GM21717 (cell line): ENCODE data around the gene CTSE.
"Not testable (repeated sequence)": the region's sequence is repeated elsewhere in the genome, so short reads cannot be mapped to it uniquely, and the experiment has no call there.

Experiments
- ATAC-seq: cut with Tn5 transposase; IDR thresholded peaks from one replicate; pipeline ENCODE4 v1.9.1; 2021; ENCODE audit warnings: mild to moderate bottlenecking, moderate library complexity; ENCODE audit not compliant: unreplicated experiment

The CTSE gene

DNA sequence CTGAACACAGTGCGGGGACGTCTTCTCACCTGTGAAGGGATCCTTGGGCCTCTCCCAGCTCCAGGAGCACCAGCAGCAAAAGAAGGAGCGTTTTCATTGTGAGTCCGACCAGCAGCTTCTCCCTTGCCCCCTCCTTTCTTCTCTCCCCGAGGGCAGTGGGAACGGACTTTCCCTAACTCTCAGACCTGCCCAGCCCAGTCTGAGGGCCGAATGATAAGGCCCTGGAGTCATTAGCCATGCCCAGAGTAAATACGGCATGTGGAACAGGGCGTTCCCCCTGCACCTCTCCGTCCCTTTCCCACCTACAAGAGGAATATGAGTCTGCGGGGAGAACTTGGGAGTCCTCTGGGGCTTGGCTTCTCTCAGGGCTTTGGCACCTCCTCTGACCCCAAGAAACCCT lies at the start of gene CTSE:
Gene CTSE (minus strand): TSS at position 201 of the 400 bp plus-strand sequence. CDS start 104 bp downstream, at position 97.
- ATAC-seq = no peak

DNA sequence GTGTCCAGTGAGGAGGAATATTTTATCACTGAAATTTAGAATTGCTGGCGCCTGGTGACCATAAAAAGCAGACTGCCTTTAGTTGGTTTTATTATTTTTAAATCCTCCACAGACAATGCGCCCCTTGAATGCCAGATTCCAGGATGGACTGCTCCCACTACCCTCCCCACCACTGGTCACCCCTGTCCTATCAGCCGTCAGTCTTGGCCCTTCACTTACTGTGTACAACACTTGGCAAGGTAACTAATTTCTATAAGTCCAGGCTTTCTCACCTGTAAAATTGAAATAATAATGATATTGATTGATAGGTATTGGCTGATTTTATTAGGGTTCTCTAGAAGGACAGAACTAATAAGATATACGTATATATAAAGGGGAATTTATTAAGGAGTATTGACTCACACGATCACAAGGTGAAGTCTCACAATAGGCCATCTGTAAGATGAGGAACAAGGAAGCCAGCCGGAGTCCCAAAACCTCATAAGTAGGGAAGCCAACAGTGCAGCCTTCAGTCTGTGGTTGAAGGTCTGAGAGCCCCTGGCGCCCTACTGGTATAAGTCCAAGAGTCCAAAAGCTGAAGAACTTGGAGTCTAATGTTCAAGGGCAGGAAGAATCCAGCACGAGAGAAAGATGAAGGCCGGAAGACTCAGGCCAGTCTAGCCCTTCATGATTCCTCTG lies 47.1 kb upstream of the CTSE start:
- no peak for ATAC-seq

DNA sequence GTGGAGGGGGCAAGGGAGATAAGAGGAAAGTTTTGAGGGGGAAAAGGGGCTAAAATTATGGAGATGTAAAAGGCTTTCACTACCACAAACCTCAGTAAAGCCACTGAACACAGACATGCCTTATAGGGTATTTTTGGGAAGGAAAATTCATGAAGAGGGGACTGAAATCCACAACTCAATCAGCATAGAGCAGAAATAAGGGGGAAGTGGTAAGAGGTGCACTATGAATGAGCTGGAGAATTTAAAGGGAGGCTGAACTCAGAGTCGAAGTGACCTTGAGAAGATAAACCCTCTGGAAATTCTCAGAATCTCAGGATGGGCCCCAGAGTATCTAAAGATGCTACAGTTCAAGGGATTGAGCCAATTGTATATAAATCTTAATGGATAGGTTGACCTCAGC lies 44.6 kb upstream of the CTSE start:
- ATAC-seq = no peak

DNA sequence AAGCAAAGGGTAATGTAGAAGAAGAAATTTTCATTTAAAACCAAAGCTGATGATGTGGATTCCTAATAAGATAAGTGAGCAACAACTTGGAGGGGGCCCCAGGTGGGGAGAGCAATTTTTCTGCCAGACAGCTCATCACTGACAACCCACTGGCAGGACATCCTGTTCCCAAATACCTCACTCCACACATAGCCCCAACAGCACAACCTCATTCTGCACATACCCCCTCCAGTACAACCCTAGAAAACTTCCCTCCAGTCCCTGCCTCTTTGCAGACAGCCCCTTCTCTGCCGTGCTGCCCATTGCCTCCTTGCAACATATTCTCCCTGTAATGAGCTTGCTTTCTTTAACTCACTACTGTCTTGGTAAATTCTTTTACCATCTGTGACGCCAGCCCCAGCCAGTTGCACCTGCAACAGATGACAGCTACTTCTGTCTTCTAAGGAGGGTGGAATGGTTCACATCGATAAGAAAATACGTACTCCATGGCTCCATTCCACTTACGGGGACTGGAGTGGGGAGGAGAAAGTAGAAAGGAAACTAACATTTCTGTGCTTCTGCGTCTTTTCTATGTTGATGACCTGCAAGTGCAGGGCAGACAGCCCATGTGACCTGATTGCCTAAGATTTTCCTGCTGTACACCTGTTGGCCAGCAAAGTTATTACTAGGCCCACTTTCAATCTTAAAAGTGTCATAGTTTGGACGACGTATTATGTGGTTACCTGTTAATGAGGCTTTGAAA lies 44.0 kb upstream of the CTSE start:
- no peak for ATAC-seq

DNA sequence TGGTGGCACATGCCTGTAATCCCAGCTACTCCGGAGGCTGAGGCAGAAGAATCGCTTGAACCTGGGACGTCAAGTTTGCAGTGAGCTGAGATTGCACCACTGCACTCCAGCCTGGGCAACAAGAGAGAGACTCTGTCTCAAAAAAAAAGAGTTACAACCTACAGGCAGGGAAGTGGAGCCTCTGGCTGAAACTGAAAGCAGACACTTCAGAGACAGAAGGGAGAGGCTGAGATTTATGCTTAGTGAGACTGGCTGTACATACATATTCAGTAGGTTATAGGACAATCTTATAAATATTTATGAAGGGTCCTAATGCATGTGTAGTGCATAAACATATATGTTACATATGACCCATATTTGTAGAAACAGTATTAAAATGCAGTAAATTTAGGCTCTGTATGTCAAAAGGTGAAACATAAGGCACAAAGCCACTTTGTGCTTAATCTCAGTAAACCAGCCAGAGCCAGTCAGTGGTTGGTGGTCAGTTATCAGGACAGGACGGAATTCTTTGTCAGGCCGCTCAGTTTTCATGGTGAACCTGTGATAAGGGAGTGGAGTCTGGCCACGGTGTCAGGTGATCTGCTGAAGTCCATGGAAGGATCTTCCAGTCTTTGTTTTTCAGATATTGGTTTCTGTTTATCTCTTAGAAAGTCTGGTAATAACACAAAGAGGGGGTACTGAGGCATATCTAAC lies 42.9 kb upstream of the CTSE start:
- peak; percentile 88 for ATAC-seq

DNA sequence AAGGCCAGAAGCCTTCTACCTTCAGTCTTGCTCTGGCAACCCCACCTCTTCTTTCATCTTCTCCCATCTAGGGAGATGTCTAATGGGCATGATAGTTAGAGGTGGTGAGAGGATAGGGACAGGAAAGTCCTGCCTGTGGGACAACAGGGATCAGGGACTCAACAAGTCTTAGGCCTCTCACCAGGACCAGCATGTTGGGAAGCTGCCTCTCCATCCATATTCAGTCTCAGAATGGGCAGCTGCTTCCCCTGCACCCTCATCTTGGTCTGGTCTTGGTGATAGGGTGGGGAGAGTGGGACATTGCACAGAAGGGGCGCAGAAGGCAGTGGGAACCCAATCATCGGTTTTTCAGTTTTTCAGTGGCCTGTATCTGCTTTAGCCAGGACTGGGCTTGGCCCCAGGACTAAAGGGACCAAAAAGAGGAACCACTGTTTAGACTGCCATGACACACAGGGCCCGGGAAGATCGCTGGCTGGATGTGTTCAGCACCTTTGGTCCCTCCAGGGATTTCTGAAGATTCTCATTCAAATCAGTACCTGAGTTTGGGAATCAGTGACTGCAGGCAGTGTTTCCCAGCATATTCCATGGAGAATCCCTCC lies 42.0 kb upstream of the CTSE start:
- ATAC-seq = no peak

DNA sequence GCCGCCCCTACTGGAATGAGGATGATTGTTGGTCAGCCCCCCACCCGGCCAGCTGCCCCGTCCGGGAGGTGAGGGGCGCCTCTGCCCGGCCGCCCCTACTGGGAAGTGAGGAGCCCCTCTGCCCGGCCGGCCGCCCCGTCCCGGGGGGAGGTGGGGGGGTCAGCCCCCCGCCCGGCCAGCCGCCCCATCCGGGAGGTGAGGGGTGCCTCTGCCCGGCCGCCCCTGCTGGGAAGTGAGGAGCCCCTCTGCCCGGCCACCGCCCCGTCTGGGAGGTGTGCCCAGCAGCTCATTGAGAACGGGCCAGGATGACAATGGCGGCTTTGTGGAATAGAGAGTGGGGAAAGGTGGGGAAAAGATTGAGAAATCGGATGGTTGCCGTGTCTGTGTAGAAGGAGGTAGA lies 40.8 kb upstream of the CTSE start:
- not testable (repeated sequence) for ATAC-seq

DNA sequence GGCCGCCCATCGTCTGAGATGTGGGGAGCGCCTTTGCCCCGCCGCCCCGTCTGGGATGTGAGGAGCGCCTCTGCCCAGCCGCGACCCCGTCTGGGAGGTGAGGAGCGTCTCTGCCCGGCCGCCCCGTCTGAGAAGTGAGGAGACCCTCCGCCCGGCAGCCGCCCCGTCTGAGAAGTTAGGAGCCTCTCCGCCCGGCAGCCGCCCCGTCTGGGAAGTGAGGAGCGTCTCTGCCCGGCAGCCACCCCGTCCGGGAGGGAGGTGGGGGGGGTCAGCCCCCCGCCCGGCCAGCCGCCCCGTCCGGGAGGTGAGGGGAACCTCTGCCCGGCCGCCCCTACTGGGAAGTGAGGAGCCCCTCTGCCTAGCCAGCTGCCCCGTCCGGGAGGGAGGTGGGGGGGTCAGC lies 40.3 kb upstream of the CTSE start:
- not testable (repeated sequence) for ATAC-seq

DNA sequence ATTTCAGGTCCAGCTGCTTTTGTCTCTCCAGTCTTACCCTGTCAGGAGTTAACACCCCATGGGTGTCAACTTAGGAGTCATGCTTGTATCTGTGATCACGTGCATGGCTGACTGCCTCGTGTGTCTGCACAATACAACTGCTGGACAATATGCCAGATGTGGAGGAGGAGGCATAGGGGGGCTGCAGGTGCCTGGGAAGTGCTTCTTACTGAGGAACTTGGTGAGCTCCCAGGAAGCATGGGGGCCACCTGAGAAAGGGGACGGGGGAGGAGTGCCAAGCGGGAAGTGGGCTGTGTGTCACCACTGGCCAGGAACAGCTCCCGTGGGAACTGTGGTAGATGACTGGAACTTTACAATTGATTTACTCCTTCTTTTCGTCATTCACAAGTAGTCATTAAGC lies 38.8 kb upstream of the CTSE start:
- ATAC-seq = no peak

DNA sequence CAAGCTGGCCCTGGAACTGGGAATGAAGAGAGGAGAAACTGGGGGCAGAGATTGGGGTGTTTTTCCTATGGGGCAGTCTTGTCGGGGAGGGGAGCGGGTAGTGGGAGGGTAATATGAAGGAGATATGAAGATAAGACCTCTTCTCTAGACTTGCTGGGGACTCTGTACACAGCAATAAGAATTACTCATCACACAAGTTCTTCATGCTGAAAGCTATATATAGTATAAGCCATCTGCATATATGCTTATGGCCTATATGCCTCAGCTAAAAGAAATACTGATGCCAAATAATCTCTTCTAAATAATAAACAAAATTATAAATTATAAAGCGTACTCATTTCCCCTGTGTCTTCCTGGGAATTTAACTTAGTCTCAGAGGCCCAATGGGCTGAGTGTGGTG lies 37.1 kb upstream of the CTSE start:
- ATAC-seq = no peak

DNA sequence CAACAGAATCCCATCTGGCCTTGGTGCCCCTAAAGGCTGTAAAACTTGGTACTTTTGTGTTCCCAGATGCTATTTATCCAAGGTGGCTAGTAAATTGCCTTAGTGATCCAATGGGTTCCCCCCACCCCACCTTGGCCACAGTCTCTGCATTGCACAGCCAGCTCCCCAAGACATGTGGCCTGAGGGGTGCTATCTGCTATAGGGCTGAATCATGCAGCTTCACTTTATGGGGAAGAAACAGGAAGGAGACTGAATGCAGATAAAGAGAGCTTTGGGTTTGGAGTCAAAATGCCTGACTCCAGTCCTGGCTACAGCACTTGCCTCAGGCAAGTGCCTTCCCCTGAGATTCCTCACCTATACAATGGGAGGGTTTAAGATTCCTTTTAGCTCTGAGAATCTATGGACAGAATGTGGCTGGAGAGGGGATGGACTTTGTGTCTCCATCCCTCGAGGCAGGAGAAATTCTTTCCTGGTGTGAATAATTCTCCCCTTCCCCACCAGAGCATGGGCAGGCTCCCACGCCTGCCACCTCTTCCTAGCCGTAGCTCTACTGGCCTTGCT lies 35.7 kb upstream of the CTSE start:
- no peak for ATAC-seq

DNA sequence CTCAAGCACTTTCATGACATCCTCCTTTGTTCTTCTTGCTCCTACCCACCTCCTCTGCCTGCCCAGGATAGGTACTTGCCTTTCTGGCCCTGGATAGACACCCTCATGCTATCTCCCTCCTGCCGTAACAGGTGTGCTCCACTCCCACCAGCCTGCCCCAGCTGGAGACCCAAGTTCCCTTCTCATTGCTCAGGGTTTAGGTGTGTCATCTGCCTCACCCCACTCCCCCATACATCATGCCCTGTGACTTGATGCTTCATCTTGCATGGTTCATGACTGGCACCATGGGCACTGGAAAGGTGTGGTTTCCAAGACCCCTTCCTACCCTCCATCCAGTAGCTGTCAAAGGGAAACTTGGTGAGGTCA lies 35.2 kb upstream of the CTSE start:
- no peak for ATAC-seq

DNA sequence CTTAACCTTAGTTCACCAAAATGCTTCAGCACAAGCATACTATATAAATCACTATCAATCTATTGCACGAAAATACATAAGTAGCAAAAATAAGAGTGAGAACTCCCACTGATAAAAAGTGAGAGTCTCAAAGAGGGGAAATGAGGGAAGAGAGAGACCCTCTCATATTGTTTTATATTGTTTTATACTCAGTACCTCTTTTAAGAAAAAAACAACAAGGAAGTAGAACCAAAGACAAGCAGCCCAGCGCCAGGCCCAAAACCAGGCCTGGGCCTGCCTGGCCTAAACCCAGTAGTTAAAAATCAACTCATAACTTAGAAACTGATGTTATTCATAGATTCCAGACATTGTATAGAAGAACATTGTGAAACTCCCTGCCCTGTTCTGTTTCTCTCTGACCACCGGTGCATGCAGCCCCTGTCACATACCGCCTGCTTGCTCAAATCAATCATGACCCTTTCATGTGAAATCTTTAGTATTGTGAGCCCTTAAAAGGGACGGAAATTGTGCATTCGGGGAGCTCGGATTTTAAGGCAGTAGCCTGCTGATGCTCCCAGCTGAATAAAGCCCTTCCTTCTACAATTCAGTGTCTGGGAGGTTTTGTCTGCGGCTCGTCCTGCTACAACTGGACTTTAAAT lies 34.7 kb upstream of the CTSE start:
- ATAC-seq = not testable (repeated sequence)

DNA sequence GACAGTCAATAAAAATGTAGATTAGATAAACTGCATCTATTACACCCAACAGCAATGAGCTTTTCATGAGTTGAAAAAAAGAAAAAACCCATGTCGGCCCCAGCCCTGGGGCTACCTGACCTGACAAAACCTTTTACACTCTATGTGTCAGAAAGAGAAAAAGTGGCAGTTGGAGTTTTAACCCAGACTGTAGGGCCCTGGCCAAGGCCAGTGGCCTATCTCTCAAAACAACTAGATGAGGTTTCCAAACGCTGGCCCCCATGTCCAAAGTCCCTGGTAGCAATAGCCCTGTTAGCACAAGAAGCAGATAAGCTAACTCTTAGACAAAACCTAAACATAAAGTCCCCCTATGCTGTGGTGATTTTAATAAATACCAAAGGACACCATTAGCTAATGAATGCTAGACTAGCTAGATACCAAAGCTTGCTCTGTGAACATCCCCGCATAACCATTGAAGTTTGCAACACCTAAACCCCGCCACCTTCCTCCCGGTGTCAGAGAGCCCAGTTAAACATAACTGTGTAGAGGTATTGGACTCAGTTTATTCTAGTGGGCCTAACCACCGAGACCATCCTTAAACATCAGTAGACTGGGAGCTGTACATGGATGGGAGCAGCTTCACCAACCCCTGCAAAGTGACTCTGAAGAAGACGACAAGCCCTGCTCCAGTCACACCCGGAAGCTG lies 32.1 kb upstream of the CTSE start:
- ATAC-seq = not testable (repeated sequence)

DNA sequence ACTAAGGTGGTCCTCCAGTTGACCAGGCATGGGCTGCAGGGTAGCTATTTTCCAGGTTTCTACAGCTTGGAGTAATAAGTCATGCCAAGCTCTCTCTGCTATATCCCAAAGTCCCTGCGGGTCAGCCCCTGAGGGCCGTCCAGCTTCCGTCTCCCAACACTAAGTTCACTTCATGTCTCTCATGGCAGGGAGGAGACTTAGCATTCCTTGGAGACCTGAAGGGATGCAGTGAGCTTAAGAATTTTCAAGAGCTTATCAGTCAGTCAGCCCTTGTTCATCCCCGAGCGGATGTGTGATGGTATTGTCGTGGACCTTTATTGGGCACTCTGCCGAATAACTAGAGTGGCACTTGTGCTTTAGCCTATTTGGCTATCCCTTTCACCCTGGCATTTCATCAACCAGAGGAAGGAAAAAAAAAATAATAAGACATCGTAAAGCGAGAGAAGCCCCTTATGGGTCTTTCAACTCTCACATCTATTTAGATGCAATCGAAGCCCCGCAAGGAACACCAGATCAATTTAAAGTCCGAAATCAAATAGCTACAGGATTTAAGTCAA lies 31.5 kb upstream of the CTSE start:
- not testable (repeated sequence) for ATAC-seq

DNA sequence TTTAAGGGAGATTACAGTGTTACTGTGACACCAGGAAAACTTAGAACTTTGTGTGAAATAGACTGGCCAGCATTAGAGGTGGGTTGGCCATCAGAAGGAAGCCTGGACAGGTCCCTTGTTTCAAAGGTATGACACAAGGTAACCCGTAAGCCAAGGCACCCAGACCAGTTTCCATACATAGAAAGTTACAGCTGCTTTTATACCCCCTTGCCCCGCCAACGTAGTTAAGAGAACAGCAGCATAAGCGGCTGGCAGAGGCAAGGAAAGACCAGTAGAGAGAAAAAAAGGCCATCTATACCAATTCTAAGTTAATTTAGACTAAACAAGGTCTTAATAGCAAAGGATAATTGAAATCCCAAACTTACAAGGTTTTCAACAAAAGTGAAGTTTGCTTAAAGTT lies 29.9 kb upstream of the CTSE start:
- not testable (repeated sequence) for ATAC-seq

DNA sequence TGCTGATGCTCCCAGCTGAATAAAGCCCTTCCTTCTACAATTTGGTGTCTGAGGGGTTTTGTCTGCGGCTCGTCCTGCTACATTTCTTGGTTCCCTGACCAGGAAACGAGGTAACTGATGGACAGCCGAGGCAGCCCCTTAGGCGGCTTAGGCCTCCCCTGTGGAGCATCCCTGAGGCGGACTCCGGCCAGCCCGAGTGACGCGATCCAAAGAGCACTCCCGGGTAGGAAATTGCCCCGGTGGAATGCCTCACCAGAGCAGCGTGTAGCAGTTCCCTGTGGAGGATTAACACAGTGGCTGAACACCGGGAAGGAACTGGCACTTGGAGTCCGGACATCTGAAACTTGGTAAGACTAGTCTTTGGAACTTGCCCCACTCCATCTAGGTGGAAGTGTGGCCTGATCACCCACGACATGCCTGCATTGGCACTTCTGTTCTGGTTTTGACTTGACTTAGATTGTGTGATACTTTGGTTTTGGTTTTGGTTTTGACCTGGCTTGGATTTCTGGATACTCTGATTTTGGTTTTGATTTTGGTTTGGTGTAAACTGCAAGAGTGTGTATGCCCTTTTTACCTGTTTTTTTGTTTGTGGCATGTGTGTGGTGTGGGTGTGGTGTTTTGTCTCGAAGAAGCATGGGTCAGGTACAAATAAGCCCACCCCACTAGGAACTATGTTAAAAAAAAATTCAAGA lies 29.4 kb upstream of the CTSE start, which contains the start of gene RHEX:
Gene RHEX (plus strand): TSS at position 255 of the 692 bp plus-strand sequence. CDS start 44,656 bp downstream, outside the sequence.
- not testable (repeated sequence) for ATAC-seq

DNA sequence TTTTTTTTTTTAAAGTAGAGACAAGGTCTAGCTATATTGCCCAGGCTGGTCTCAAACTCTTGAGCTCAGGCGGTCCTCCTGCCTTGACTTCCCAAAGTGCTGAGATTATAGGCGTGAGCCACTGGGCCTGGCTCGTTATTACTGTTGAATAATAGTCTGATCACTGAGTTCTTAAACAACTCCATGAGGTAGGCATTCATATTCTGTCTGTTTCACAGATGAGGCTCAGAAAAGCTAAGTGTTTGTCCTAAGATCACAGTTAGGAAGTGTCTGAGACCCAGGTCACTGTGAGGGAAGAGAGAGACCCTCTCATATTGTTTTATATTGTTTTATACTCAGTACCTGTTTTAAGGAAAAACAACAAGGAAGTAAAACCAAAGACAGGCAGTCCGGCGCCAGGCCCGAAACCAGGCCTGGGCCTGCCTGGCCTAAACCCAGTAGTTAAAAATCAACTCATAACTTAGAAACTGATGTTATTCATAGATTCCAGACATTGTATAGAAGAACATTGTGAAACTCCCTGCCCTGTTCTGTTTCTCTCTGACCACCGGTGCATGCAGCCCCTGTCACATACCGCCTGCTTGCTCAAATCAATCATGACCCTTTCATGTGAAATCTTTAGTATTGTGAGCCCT lies 28.7 kb upstream of the CTSE start:
- not testable (repeated sequence) for ATAC-seq
